HG03354 (cell line): ENCODE results near the gene VPS11.

Experiments used
- ATAC-seq: cut with Tn5 transposase; IDR thresholded peaks from one replicate; pipeline ENCODE4 v1.9.1; 2021; ENCODE audit warnings: mild to moderate bottlenecking; ENCODE audit not compliant: unreplicated experiment, poor library complexity, severe bottlenecking

The VPS11 gene

DNA sequence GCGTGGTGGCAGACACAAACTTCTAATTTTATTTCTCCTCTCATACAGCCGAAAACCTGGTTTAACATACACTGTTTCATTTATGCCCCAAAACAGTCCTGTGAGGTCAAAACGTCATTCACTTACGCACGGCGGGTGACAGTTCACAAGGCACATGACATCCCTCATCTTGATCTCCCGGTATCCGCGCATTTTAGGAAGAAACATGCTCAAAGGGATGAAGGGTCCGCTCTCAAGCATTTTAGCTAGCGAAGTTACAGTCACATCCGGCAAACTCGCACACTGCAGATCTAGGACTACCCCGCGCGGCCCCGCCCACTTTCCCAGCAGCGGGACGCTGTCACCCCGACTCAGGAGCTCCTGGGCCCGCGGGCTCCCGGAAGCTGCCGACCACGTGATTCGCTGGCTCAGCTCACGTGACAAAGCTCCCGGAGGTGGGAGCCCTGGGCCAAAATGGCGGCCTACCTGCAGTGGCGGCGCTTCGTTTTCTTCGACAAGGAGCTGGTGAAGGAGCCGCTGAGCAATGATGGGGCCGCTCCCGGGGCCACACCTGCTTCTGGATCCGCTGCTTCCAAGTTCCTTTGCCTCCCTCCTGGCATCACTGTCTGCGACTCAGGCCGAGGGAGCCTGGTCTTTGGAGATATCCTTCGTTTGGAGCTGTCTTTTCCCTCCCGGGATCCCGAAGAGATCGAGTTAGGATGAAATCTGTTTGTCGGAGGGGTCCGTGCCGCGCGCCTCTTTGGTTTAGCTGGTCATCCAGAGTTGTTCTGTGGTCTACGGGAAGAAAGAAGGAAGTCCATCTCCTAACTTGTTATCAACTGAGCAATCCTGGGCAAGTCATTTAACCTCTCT, at the start of gene VPS11:
Gene VPS11 (plus strand): TSS at position 448 of the 852 bp plus-strand sequence. CDS start 6 bp downstream, at position 454.
- peak; percentile 89 for ATAC-seq

- ATAC-seq, result peak; percentile 87
Measured at GRCh38 chr11:119018074-119018938, 49.3 kb upstream of the VPS11 start, which contains the start of the genes RPS25 and TRAPPC4. Gene RPS25 (minus strand): TSS chr11:119018343. CDS start chr11:119018284, 59 bp downstream. Gene TRAPPC4 (plus strand): TSS chr11:119018766. CDS start chr11:119018796, 30 bp downstream.

GRCh38 chr11:119019996-119020395, 47.6 kb upstream of the VPS11 start:
- ATAC-seq, result no peak

DNA sequence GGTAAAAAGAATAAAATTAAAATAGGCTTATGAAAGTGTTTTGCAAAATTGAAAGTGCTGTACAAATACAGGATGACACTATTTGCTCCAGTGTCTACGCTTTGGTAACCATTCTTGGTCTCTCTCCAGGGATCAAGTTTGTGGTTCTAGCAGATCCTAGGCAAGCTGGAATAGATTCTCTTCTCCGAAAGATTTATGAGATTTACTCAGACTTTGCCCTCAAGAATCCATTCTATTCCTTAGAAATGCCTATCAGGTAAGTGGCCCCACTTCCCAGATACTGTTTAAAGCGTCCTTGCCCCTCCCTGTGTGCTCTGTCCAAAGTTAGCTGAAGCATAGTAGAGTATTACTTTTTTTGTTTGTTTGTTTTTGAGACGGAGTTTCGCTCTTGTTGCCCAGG, 46.0 kb upstream of the VPS11 start:
- ATAC-seq, result no peak

GRCh38 chr11:119023741-119024140, 43.9 kb upstream of the VPS11 start:
- ATAC-seq, result no peak

GRCh38 chr11:119024430-119025098, 43.1 kb upstream of the VPS11 start:
- no peak for ATAC-seq

DNA sequence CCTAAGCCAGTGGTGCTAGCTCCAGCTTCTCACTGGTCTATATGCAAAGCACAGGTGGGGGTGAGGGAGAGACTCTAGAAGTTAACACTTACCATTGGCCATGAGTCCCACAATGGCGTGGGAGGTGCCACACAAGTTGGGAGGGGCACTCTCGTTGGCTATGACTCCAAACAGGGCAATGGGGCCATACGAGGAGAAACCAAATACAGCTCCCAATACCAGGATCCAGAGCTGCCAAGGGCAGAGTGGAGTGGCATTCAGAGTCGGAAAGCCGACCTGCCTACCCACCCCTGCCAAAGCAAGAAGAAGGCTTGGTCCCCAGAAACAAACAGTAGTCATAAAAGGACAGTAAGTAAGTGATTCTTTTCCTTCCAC, 42.5 kb upstream of the VPS11 start:
- no peak for ATAC-seq

- ATAC-seq, result no peak
Measured at GRCh38 chr11:119025541-119025940, 42.1 kb upstream of the VPS11 start.

DNA sequence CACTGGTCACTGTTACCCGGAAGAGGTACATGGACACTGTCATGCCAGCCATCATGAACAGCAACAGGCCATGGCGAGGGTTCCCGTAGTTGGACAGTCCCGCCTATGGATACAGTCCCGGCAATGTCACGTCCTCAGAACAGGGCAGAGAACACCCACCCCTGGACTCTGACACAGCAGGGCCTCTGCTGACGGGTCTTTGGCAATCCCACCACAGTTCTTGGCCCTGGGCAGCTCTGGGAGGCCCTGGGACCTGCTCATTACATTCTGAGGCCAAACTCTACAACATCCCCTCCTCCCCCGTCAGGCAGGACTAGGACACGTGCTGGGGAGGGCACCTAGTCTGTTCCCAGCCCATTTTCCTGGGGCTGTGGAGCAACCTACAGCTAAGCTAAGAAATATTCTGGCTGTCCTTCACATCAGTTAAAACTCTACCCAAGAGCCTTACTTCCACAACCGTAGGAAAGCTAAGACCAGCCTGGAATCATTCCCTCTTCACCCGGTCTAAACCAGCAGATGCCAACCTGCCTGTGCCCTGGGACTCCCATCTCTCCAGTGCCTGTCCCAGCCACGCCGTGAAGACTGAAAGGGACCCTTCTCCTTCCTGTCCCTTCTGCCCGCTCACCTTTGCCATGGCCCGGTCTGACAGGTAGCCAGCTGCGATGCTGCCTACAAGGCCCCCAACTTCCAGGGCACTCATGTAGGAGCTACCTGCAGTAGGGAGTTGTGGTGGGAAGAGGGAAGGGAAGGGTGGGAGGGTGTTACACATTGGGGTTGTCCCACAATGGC, 41.4 kb upstream of the VPS11 start:
- no peak for ATAC-seq

DNA sequence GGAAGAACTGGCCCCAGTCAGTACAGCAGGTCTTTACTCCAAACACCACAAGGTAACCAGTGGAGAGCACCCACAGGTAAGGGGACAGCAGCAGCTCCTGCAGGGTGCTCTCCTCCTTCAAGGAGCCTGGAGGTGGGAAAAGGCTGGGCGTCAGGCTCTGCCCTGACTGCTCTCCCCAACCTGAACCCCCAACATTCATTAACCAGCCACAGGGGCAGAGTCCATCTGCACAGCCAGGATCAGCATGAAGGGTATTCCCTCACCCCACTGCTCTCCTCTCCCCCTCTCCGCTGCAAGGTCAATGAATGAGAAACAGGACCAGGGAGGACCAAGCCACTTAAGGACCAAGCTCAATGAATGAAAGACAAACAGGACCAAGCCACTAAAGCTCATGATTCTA, 40.6 kb upstream of the VPS11 start:
- no peak for ATAC-seq

DNA sequence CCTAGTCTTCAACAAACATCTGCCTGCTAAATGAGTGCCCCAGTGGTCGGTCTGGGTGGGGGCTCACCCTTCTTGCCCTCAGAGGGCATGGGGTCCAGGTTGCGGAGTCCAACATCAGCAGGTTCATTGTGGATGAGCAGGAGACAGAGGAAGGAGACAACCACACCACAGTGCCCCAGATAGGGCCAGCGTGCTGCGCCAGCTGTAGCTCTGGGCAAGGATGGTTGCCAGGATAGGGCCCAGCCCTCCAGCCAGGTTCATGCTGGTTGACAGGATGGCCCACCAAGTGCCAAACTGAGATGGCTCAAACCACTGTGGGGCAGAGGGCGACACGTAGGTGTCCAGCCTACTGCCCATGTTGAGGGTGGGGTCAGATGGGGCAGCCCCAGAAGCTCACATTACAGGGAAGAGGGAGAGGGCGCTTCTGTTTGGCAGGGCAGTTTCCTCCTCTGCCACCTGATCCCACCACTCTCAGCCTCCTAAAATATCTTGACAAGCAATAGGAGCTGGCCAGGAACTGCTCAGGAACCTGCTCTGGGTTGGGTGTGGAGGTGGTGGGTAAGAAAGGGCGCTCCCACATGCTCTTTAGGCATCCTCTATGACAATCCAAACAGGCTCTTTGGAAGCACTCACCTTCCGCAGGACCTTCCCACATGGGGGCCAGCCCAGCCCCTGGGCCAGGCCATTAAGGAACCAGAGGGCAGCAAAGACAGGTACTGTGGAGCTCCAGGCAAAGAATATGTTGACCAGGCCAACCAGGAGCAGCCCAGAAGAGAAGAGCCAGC, 39.9 kb upstream of the VPS11 start:
- no peak for ATAC-seq

DNA sequence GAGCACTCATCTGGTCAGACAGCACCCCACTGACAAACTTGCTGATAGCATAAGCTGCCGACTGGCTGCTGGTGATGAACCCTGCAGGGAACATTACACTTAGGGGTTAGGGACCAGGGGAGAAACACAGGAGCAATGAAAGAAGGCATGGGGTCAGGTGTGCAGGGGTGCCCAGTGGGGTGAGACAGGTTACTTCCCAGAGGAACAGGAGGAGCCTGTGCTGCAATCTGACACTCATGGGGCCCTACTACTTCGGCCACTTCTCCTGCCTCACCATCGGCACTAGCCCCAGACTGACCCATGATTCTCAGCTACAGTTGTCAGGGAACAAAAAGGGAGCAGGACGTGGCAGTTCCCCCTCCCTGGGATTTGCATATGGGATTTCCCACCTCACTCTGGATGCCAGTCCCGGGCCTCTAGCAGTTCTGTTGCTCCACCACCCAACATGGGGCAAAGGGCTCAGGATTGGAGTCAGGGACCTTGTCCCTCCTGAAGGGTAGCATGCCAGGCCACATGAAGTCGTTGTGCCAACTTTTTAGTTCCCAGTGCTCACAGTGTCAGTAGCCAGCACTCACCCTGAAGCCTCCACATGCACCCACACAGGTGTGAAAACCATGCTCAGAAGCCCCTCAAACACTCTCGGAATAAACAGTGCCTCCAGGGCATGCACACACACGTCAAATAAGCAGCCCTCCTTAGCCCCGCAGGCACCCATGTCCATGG, 39.1 kb upstream of the VPS11 start:
- ATAC-seq, result no peak

DNA sequence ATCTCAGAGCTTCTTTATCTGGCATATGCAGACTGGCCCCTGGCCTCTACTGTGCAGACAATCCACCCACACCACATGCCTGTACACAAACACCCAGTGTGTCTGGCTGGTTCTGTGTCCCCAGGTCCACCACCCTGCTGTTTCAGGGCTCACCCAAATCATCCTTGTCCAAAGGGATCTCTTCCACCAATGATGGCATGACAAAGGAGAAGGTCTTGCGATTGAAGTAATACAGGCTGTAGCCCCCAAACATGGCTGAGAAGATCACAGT, 38.6 kb upstream of the VPS11 start:
- ATAC-seq, result no peak

DNA sequence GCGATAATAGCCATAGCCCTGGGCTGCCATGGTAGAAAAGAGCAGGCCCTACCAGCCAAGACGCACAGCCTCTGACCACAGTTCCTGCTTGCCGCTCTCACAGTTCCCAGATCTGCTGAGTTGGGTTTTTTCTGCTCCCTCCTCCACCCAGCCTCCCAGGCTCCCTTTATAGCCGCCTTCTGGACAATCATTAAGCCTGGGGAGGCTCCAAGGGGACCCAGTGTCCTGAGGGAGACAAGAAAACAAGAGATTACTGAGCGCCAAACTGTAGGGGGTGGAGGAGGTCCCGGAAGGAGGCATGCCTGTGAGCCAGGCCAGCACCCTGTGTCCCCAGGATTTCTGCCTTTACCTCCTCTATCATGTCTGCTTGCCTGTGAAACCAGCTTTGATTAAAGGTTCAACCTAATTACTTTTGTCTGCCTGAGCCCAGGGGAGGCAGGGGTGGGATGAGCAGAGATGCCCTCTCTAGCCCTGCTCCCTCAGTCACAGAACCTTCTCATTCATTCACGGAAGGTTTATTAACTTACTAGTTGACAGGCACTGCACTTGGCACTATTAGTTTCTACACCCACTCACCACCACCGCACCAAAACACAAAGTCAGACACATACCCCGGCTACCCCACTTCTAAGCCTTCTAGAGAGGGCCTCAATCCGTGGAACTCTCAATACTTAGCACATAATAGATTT, 38.1 kb upstream of the VPS11 start:
- peak; percentile 15 for ATAC-seq

DNA sequence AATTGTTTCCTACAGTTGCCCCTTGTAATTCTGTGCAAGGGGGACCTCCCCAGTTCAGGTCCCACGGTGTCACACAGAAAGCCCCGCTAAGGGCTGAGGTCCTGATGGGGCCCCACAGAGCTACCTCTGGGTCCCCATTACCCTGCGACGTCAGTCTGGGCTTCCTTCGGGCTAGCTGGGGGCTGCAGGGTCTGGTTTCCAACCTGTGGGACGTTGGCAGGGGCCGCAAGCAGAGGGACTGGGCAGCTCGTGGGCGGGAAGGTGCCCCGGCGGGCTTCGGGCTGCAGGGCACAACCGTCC, 37.6 kb upstream of the VPS11 start:
- ATAC-seq, result peak; percentile 21

DNA sequence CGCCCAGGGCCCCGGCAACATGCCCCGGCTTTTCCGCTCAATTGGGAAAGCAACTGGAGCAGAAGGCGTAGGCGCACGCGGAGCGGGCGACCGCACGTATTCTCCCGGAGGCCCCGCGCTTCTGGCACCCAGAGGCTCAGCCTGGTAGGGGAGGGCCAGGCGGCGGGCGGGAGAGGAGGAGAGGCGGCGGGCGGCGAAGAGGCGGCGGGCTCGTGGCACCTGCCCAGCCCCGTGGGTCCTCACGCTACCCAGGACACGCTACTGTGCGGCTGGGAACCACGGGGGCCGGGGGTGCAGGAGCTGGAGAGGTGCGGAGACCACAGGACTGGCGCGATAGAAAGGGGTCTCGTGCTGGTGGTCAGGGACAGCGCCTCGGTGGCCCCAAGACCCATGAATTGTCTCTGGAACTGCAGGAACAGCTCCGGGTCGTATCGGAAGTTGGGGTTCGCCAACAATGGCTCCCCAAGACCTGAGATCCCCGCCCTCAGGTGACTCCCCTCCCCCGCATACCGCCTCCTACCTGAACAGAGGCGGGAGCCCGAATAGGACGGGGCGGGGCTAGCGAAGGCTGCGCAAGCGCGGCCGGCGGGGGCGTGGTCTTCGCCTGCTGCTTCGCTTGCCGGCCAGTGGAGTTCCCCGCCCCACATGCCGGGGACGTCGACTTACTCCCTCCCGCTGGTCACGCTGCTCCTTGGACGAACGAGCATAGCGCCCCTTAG, 37.1 kb upstream of the VPS11 start, which contains the start of gene SLC37A4:
Gene SLC37A4 (minus strand): TSS at position 549 of the 719 bp plus-strand sequence.
- peak; percentile 90 for ATAC-seq

DNA sequence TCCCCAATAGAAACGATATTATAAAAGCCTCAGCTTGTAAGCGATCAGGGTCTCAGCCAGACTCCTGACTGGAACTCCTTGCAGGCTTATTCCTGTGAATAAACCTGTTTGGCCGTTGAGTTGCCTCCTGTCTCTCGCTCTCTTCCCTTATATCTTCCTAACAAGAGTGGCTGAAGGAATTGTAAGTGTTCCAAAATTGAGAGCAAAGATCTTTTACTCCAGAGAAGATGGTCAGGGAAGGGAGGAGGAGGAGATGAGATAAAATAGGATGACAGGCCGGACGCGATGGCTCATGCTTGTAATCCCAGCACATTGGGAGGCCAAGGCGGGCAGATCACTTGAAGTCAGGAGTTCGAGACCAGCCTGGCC, 35.7 kb upstream of the VPS11 start:
- no peak for ATAC-seq
